ENCODE measurements around the gene CSF2. TPM values are rescaled to one million over a fixed set of nuclear protein-coding genes. Genes with fewer than 3 reads are reported as not detected.

The CSF2 gene
- total and polyA plus RNA-seq, 2 of the 4 experiments (the other 2 are of a cell fraction), result 0.31 TPM; not detected in 1

- ChIA-PET POLR2A (ENCODE audit: unreplicated experiment) (no interaction called here), CTCF (no interaction called here)
- Histone ChIP-seq H3K4ac (ENCODE audit: low read depth, low read length) (0 out of 2 replicates have a peak overlapping the region, but pooled peaks have one; percentile 46), H4K5ac (ENCODE audit: low read depth, low read length) (no peak overlapping the region; the same call in 1 of the 2 replicates), H2BK120ac (ENCODE audit: low read depth, low read length) (0 out of 2 replicates have a peak overlapping the region, but pooled peaks have one; percentile 26), H2BK20ac (ENCODE audit: low read depth, low read length) (no peak overlapping the region), H3K79me1 (ENCODE audit: low read depth in 1 of 2, low read length in 2 of 2) (no peaks in the 10 kb centered on the region), H3K27me3 (ENCODE audit: control insufficient read depth, insufficient read depth, low read length) (no peaks in the 10 kb centered on the region), H3K23ac (ENCODE audit: low read depth, low read length) (no peak overlapping the region), H2BK15ac (ENCODE audit: low read depth, low read length) (peak overlapping the region; percentile 49; the same call in 1 of the 3 replicates), H2AK5ac (ENCODE audit: low read depth, low read length) (peak overlapping the region; percentile 48; the same call in 1 of the 2 replicates), H3K36me3 (ENCODE audit: control insufficient read depth, insufficient read depth, low read length) (no peaks in the 10 kb centered on the region), H3K9me3 (ENCODE audit: control insufficient read depth, insufficient read depth, low read length) (no peaks in the 10 kb centered on the region), H3K9me1 (ENCODE audit: insufficient read depth, low read length) (peaks cover 26% of the 10 kb centered on the region), H4K8ac (ENCODE audit: low read depth in 2 of 2, low read length in 2 of 2) (0 out of 4 replicates have a peak overlapping the region, but pooled peaks of 1 of the 2 experiments have one; percentile 24), H3K18ac (ENCODE audit: low read depth, low read length) (peak overlapping the region; percentile 52; the same call in 1 of the 2 replicates), H2AK9ac (replicated peaks; ENCODE audit: low read depth, low read length, poor library complexity) (no peak overlapping the region), H3K14ac (replicated peaks; ENCODE audit: low read depth, low read length) (no peak overlapping the region; the same call in 1 of the 2 replicates), H3K4me1 (ENCODE audit: control insufficient read depth, insufficient read depth, low read length) (peaks cover 30% of the 10 kb centered on the region), H3K4me2 (ENCODE audit: low read depth, low read length) (no peak overlapping the region), H2BK5ac (ENCODE audit: low read depth, low read length, poor library complexity, severe bottlenecking) (no peak overlapping the region), H3K4me3 (ENCODE audit: insufficient read depth, low read depth, low read length) (no peak overlapping the region), H3K27ac (ENCODE audit: insufficient read depth, low read length) (no peak overlapping the region), H3K9ac (ENCODE audit: low read depth, low read length) (no peak overlapping the region), H2AFZ (replicated peaks; ENCODE audit: low read length, poor library complexity) (no peak overlapping the region), H3K56ac (ENCODE audit: extremely low read depth, insufficient read depth, low read length) (no peak overlapping the region), H4K20me1 (ENCODE audit: insufficient read depth, low read length) (no peaks in the 10 kb centered on the region), H4K91ac (ENCODE audit: insufficient read depth, low read depth, low read length) (no peak overlapping the region)
- DNase-seq, result no peak
- intact Hi-C loops (cut with micrococcal nuclease) (no loop called here), dilution Hi-C loops (cut with HindIII; ENCODE audit: low sequenced_read_pairs, unreplicated experiment) (no loop called here), in situ Hi-C loops (cut with MboI; ENCODE audit: low sequenced_read_pairs) (loop anchor here (25.0 kb wide), 1 partner anchor 398 kb away; the partner anchor contains the start of gene IRF1)
- no peak for ATAC-seq (ENCODE audit: low read depth)
- TF ChIP-seq CEBPB (IDR thresholded peaks at IDR 0.05; ENCODE audit: low read depth, low read length) (0 out of 2 replicates have a peak, but pooled peaks have one; percentile 19), USF2 (IDR thresholded peaks at IDR 0.05; ENCODE audit: low read depth, low read length) (no peak), POLR2A (IDR thresholded peaks at IDR 0.05; ENCODE audit: low read depth, low read length) (no peak), MAFK (IDR thresholded peaks at IDR 0.05; ENCODE audit: low read depth, low read length) (no peak), ELK1 (IDR thresholded peaks at IDR 0.05; ENCODE audit: borderline replicate concordance, low read depth, low read length) (no peak), RFX5 (IDR thresholded peaks at IDR 0.05; ENCODE audit: low read depth, low read length) (no peak), BHLHE40 (IDR thresholded peaks at IDR 0.05; ENCODE audit: low read depth, low read length) (no peak)
- no TSS peak for BruUV-seq (replicated peaks)
- WGBS, 2 experiments (ENCODE audit: extremely low coverage in 2 of 2, insufficient read length in 1 of 2), result no CpG with 5 or more reads among the region's 1 CpG
Observed at GRCh38 chr5:132089363-132089762, 15.8 kb downstream of the CSF2 start.
